NCI-H2107 treated with DMSO at 0.1 percent for 48 hours (cell line): ENCODE measurements around the gene AIG1.
"Not testable (repeated sequence)": the region's sequence is repeated elsewhere in the genome, so short reads cannot be mapped to it uniquely, and the experiment has no call there.

Experiments
- DNase-seq: peaks from one replicate; lab custom pipeline; 2025; ENCODE audit not compliant: unreplicated experiment; lab: John Stamatoyannopoulos, UW

The AIG1 gene

GRCh38 chr6:143223895-143224294 is 163.2 kb downstream of the AIG1 start:
- DNase-seq: no peak

- no peak for DNase-seq
Measured at GRCh38 chr6:143224516-143224915, 163.8 kb downstream of the AIG1 start.

DNA sequence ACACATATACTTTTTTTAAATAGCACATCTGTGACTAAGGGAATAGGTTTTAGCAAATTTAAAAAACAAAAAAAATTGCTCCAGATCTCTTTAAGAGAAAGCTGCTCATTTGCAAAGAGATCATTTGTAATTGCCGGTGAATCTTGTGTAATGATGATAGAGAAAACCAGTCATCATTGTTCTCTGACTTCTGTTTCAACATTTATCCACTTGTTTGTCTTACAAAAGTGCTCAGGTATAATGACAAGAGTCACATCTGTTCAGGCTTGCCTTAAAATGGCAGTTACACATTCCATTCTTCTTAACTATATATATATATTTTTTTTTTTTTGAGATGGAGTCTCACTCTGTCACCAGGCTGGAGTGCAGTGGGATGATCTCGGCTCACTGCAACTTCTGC is 165.2 kb downstream of the AIG1 start:
- DNase-seq: no peak

DNA sequence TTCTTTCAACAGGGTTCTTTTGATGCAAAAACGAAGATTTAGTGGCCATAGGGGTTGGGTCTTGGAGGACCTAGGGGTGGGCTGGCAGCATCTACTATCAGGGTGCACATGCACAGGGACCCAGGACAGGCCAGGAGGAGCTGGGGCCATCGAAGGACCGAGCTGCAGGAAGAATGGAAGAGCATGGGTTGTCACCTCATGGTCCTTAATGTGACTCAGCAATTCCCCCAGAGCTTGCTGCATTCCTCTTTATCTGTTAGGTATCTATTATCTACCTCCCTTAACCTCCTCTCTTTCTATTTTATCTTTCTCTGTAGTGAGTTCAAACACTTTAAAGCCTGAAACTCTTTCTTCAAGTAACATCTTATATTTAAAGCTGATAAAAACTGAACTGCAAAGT is 167.0 kb downstream of the AIG1 start:
- no peak for DNase-seq

DNA sequence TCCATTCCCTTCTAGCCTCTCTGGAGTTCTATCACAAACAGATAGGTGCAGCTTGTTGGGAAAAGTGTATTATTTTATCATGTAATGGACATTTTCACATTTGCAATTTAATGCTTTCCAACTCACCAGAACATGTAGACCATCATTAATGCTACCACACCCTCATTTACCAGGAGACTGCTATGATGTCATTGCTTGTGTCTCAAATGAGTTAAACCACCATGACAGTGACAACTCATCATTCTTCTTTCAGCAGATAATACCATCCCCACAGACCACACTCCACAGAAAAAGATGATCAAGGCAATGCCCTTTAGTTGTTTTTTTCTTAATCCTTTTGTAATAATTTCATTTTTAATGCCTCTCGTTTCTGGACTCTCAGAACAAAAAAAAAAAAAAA is 168.7 kb downstream of the AIG1 start:
- no peak for DNase-seq

DNA sequence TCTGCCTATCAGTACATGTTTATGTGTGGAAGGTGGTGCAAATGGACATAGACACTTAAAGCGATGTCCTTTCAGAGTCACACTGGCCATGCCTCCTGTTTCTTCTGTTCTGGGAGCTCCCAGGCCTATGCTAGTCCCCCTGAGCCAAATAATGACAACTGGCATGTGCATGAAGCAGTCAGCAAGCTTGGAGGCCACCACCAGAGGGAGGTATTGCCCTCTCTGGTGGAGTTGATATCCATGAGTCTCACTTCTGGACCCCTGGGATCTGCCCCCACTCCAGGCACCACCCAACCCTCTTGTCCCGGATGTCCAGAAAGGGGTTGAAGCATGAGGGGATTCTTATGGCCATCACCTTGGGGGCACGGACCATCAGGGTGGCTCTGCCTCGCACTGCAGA is 172.2 kb downstream of the AIG1 start:
- peak; percentile 23 for DNase-seq

DNA sequence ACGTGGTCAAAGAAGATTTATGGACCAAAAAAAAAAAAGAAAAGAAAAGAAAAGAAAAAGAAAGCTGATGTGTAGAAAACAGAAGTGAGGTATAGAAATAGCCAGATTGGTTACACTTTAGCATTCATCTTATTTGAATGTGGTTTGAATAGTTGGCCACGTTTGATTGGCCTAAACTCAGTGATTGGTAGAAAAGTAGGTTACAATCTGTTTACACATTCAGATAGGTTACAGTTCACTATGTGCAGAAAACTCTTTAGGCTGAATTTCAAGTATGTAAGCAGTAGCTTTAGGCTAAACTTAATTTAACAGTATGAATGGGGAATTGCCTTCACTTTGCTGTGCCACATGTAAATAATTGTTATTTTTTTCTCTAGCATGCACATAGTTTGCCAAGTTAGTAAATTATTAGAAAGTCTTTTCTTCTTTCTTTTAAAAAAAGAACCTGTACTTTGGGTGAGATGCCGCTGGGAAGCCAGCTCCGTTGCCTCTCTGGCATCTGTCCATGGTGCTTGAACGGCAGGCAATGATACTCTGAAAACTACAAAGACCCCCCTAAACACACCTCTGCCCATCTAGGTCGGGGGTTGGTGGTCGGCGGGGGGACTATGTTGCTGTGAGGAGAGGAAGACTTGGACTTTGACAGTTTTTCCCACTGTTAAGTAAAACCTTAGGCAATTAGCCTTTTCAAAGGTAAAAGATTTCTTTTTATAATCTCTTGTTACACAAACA is 173.0 kb downstream of the AIG1 start:
- no peak for DNase-seq

- DNase-seq: no peak
Measured at GRCh38 chr6:143234734-143235133, 174.0 kb downstream of the AIG1 start.

DNA sequence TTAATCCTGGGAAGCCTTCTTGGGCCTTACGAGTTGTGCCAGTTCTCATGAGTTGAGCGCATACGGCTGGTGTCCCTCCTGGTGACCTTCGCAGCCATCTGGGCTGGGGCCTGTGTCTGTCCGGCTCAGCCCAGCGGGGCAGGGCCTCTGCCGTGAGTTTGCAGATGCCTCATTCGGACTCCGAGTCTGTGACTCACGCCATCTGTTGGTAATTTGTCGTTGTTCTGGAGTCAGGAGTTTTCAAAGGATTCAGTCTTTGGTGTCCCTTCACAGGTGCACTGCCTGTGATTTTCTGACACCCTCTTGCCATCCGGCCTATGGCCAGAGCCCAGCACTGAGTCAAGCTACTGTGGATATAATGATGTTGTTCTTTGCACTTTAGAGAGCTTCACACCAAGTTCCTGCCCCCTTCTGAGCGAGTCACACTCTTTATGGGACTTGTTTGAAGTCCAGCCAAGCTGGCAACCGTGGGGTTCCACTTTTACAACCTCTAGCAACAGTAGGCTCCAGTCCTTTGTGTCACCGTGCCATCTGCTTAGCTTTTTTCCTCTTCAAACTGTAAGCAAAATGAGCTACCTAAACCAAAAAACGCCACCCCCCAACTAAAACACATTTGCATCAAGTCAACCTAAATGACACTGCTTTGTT is 175.6 kb downstream of the AIG1 start:
- DNase-seq: no peak

- DNase-seq: no peak
Measured at GRCh38 chr6:143238306-143238705, 177.6 kb downstream of the AIG1 start.

- no peak for DNase-seq
Measured at GRCh38 chr6:143241111-143241510, 180.4 kb downstream of the AIG1 start.

- no peak for DNase-seq
Measured at GRCh38 chr6:143241911-143242310, 181.2 kb downstream of the AIG1 start.

DNA sequence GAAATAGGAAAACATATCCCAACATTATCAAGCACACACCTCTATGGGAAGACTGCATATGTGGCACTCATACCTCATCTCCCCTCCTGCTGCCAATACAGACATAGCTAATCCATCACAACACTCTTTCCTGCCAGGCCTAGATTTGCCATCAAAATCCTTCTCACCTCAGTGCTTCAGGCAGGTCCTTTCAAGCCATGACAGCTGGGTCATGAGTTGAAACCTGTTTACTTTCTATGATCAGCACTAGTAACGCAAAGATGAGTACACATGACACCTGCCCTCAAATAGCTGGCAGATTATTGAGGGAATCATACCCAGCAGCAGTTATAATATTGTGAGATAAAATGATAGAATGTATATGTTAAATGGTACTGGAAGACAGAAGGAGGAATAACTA is 183.1 kb downstream of the AIG1 start:
- DNase-seq: no peak

DNA sequence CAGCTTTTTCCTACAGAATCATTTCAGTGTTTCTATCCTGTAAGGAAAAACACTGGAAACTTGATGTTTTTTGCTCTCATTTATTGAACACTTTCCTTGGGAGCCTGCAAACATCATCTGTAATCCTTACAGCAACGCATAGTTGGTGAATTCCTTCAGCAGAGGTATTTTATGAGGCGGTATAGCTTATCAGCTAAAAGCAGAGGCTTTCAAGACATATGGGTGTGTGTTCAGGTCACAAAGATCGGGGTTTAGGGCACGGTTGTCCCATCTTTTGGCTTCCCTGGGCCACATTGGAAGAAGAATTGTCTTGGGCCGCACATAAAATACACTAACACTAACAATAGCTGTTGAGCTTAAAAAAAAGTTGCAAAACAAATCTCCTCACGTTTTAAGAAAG is 185.0 kb downstream of the AIG1 start:
- no peak for DNase-seq

DNA sequence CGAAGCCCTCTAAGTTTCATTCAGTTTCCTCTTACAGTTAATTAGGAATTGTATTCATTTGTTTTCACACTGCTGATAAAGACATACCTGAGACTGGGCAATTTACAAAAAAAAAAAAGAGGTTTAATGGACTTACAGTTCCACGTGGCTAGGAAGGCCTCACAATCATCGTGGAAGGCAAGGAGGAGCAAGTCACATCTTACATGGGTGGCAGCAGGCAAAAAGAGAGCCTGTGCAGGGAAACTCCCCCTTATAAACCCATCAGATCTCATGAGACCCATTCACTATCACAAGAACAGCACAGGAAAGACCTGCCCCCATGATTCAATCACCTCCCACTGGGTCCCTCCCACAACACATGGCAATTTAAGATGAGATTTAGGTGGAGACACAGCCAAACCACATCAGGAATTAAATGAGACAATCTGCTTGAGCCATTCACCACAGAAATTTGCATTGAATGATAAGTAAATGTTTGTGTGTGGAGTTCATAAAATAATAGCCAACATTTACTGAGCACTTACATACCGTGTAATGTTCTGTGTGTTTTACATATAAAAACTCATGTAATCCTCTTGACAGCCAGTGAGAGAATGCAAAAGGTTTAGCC is 185.6 kb downstream of the AIG1 start:
- not testable (repeated sequence) for DNase-seq

- DNase-seq: no peak
Measured at GRCh38 chr6:143247586-143247985, 186.9 kb downstream of the AIG1 start.

DNA sequence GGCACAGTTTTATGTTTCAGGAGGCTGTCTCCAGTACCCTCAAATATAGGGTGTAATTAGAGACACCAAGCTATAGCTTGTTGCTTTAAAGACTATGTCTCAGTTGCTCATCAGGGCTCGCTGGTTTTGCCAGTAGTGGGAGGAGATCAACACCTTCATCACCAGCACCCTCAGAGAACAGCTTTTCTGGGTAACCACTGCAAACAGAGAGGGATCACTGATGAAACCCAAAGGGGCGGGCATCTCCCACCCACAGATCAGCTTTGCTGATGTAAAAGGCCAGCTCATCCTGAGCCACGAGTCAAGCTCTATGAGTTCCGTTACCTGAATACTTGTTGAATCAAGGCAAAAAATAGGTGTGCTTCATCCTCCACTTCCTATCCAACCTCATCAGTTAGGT is 187.7 kb downstream of the AIG1 start:
- DNase-seq: no peak

DNA sequence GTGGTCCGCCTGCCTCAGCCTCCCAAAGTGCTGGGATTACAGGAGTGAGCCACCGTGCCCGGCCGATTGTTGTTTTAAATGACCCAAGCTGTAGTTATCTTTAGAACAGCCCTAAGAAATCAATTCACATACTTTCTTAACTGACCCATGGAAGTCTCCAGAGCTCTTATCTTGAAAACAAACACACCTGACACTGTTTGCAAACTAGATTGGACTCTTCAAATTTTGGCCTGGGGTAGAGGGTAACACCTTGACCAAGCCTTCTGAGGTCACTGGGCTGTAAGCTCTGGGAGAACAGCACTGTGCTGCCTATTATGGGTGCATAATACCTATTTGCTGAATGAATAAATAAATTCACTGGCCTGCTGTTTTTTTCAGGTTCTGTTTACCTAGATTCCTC is 190.6 kb downstream of the AIG1 start:
- no peak for DNase-seq

GRCh38 chr6:143252961-143253360 is 192.3 kb downstream of the AIG1 start:
- no peak for DNase-seq

GRCh38 chr6:143253586-143253985 is 192.9 kb downstream of the AIG1 start:
- no peak for DNase-seq

GRCh38 chr6:143258945-143259344 is 198.3 kb downstream of the AIG1 start:
- DNase-seq: no peak

DNA sequence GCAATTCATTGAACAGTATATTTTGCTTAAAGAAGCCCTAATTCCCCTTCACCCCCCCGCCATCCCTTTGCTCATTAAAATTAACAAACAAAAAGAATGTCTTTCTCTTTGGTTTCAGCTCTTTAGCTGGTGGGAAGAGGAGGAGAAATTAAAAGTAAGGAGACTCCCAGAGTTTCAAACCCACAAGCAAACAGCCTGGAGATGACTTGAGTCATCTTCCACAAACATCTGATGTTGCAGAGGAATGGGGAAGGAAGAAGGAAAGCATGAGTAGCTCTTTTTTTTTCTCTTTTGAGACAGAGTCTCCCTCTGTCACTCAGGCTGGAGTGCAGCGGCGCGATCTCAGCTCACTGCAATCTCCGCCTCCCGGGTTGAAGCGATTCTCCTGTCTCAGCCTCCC is 200.2 kb downstream of the AIG1 start:
- no peak for DNase-seq
